Stimulated activated effector memory CD8-positive, alpha-beta T cell treated with anti-CD3 and anti-CD28 coated beads, Interleukin-12 subunit alpha, Interleukin-12 subunit beta, amount 100 ng/mL, for 72 hours (primary cell): ENCODE data around the gene CPHXL.

Source experiments
- ATAC-seq: fragments of 150-1000 bp; cut with Tn5 transposase; 2 replicates; pipeline ENCODE4 v1.10.0; 2021
- DNase-seq, 2 donors: peaks; one replicate each; pipeline ENCODE4 v3.0.0; 2021 to 2022; ENCODE audit warnings: low spot score in 2 of 2
- H3K27ac Mint-ChIP-seq: one replicate; pipeline ENCODE4 v1.8.0; 2022; ENCODE audit warnings: mild to moderate bottlenecking, mixed read lengths
- H3K36me3 Mint-ChIP-seq: one replicate; pipeline ENCODE4 v1.8.0; 2022; ENCODE audit warnings: mild to moderate bottlenecking, mixed read lengths
- H3K4me1 Mint-ChIP-seq: one replicate; pipeline ENCODE4 v1.8.0; 2022; ENCODE audit warnings: mixed read lengths
- H3K4me3 Mint-ChIP-seq: one replicate; pipeline ENCODE4 v1.8.0; 2022; ENCODE audit warnings: mild to moderate bottlenecking, mixed read lengths
- H3K9me3 Mint-ChIP-seq: one replicate; pipeline ENCODE4 v1.8.0; 2022; ENCODE audit warnings: mixed read lengths

CPHXL gene

GRCh38 chr16:75733305-75734211 is 7.3 kb upstream of the CPHXL start:
- no peak for DNase-seq
- Mint-ChIP-seq H3K36me3 (no peaks in the 10 kb centered on the region), H3K4me1 (no peaks in the 10 kb centered on the region), H3K9me3 (no peaks in the 10 kb centered on the region), H3K27ac (no peak overlapping the region), H3K4me3 (no peak overlapping the region)
- ATAC-seq = no peak

DNA sequence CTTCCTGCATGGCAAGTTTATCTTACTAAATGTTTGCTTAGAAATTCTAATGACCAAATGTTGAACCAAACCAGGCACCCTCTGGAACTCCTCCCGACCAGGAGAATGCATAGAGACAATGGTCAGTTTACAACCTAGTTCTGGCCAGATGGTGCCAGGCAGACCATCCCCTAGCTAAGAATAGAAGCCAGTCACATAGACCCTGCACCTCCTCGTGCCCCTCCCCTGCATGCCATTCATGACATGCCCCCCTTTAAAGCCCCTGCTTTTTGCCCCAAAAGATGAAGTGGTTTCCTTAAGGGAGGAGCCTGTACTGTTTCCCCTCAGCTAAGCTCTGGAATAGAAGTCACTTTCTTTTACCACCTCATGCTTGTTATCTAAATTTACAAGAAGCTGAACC is 6.6 kb upstream of the CPHXL start:
- no peak for ATAC-seq
- Mint-ChIP-seq H3K4me1 (no peaks in the 10 kb centered on the region), H3K9me3 (no peaks in the 10 kb centered on the region), H3K36me3 (no peaks in the 10 kb centered on the region), H3K27ac (no peak overlapping the region), H3K4me3 (no peak overlapping the region)
- no peak for DNase-seq

GRCh38 chr16:75727221-75727620 is 931 bp upstream of the CPHXL start:
- H3K27ac Mint-ChIP-seq = no peak overlapping the region
- H3K9me3 Mint-ChIP-seq = peaks cover 2% of the 10 kb centered on the region
- no peaks in the 10 kb centered on the region for H3K4me1 Mint-ChIP-seq
- no peak overlapping the region for H3K4me3 Mint-ChIP-seq
- DNase-seq (no peak), ATAC-seq (no peak)
- H3K36me3 Mint-ChIP-seq = no peaks in the 10 kb centered on the region

- Mint-ChIP-seq H3K4me3 (no peak overlapping the region), H3K9me3 (peaks cover 5% of the 10 kb centered on the region), H3K27ac (no peak overlapping the region), H3K4me1 (no peaks in the 10 kb centered on the region), H3K36me3 (no peaks in the 10 kb centered on the region)
- ATAC-seq (no peak), DNase-seq (no peak)
These were observed 7.8 kb downstream of the CPHXL start for GRCh38 chr16:75718452-75718851.

GRCh38 chr16:75714661-75715060 is 11.6 kb downstream of the CPHXL start:
- DNase-seq = no peak
- Mint-ChIP-seq H3K4me1 (no peaks in the 10 kb centered on the region), H3K27ac (no peak overlapping the region), H3K9me3 (peaks cover 4% of the 10 kb centered on the region), H3K4me3 (no peak overlapping the region), H3K36me3 (no peaks in the 10 kb centered on the region)
- ATAC-seq = no peak

DNA sequence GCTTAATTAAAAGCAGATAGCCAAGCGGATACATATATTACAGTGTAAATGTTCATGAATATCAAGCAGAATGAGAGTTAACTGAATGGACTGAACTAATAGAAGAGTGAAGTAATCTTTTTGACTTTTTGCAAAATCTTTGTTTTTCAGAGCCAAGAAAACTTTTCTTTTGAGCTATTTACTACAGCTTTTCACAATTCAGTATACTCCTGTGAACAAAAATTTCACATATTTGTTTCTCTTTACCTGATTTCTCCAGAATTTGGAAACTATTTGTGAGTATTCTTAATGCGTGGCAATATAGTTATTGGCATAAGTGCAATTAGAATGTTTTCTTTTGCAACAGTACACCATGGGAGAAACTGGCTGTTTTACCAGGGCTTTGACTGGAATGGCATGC is 15.9 kb downstream of the CPHXL start:
- no peak overlapping the region for H3K4me3 Mint-ChIP-seq
- no peaks in the 10 kb centered on the region for H3K36me3 Mint-ChIP-seq
- peaks cover 4% of the 10 kb centered on the region for H3K9me3 Mint-ChIP-seq
- ATAC-seq (no peak), DNase-seq (no peak)
- H3K27ac Mint-ChIP-seq = no peak overlapping the region
- no peaks in the 10 kb centered on the region for H3K4me1 Mint-ChIP-seq

DNA sequence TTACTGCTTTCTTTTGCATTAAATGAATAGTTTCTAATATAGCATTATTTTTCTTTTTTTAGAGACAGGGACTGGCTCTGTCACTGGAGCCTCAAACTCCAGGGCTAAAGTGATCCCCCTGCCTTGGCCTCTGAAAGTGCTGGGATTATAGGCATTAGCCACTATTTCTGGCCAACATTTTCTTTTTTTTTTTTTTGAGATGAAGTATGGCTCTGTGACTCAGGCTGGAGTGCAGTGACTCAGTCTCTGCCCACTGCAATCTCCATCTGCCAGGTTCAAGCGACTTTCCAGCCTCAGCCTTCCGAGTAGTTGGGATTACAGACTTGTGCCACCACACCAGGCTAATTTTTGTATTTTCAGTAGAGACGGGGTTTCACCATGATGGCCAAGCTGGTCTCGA is 23.0 kb downstream of the CPHXL start:
- no peak overlapping the region for H3K4me3 Mint-ChIP-seq
- H3K36me3 Mint-ChIP-seq = no peaks in the 10 kb centered on the region
- ATAC-seq = no peak
- no peak for DNase-seq
- no peaks in the 10 kb centered on the region for H3K4me1 Mint-ChIP-seq
- no peaks in the 10 kb centered on the region for H3K9me3 Mint-ChIP-seq
- no peak overlapping the region for H3K27ac Mint-ChIP-seq

DNA sequence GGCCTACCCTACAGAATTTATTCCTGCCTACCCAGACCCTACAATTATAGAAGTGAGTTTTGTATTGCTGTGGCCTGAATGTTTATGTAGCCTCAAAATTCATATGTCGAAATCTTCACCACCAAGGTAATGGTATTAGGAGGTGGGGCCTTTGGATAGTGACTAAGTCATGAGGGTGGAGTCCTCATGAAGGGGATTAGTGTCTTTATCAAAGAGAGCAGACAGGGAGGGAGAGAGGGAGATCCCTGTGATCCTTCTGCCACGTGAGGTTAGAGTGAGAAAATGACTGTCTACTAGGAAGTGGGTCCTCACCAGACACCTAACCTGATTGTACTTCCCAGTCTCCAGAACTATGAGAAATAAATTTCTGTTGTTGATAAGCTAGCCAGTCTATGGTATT is 24.0 kb downstream of the CPHXL start:
- H3K4me1 Mint-ChIP-seq = no peaks in the 10 kb centered on the region

DNA sequence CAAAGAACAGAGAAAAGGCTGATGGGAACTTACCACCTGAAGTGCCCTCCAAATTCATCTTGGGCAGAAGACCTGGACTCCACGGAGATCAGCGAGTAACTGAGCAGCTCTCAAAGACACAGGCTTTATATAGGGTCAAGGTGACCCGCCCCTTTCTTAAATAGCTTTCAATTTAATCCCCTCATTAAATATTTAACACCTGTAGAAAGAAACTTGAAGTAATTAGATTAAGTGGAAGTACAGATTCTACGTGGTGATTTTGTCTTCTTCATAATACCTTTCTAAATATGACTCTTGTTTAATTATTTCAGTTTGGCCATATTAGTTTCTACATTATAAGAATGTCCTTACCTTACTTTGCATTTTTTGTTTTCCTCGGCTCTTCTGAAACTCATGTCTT is 24.9 kb downstream of the CPHXL start, which contains the start of gene DUXB:
Gene DUXB (minus strand): TSS at position 101 of the 400 bp plus-strand sequence. CDS start 43 bp downstream, at position 58.
- no peaks in the 10 kb centered on the region for H3K36me3 Mint-ChIP-seq
- no peaks in the 10 kb centered on the region for H3K4me1 Mint-ChIP-seq

More for the DNA sequence above, 24.0 kb downstream of the CPHXL start:
- ATAC-seq = no peak
- Mint-ChIP-seq H3K36me3 (no peaks in the 10 kb centered on the region), H3K4me3 (no peak overlapping the region), H3K9me3 (no peaks in the 10 kb centered on the region), H3K27ac (no peak overlapping the region)
- DNase-seq = no peak

DNA sequence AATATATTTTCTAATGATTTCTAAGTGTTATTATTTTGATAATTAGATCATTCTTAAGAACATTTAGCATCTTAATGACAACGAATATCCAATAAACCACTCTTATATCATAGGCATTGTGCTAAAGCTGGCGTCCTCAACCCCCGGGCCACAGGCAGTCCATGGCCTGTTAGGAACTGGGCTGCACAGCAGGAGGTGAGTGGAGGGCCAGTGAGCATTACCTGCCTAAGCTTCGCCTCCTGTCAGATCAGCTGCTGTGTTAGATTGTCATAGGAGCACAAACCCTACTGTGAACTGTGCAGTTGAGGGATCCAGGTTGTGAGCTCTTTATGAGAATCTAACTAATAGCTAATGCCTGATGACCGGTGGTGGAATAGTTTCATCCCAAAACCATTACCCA is 28.7 kb downstream of the CPHXL start:
- no peak overlapping the region for H3K27ac Mint-ChIP-seq
- no peaks in the 10 kb centered on the region for H3K4me1 Mint-ChIP-seq
- ATAC-seq (no peak), DNase-seq (no peak)
- no peak overlapping the region for H3K4me3 Mint-ChIP-seq
- no peaks in the 10 kb centered on the region for H3K9me3 Mint-ChIP-seq
- no peaks in the 10 kb centered on the region for H3K36me3 Mint-ChIP-seq

More for the DNA sequence above, 24.9 kb downstream of the CPHXL start, which contains the start of gene DUXB:
- Mint-ChIP-seq H3K9me3 (no peaks in the 10 kb centered on the region), H3K27ac (no peak within 1 kb of the TSS), H3K4me3 (no peak within 1 kb of the TSS)
- ATAC-seq = no peak
- no peak for DNase-seq

- no peaks in the 10 kb centered on the region for H3K36me3 Mint-ChIP-seq
- H3K27ac Mint-ChIP-seq = no peak overlapping the region
- H3K4me3 Mint-ChIP-seq = no peak overlapping the region
- H3K9me3 Mint-ChIP-seq = no peaks in the 10 kb centered on the region
- ATAC-seq (no peak), DNase-seq (no peak)
- no peaks in the 10 kb centered on the region for H3K4me1 Mint-ChIP-seq
These were observed 30.6 kb downstream of the CPHXL start for GRCh38 chr16:75695708-75696107.

DNA sequence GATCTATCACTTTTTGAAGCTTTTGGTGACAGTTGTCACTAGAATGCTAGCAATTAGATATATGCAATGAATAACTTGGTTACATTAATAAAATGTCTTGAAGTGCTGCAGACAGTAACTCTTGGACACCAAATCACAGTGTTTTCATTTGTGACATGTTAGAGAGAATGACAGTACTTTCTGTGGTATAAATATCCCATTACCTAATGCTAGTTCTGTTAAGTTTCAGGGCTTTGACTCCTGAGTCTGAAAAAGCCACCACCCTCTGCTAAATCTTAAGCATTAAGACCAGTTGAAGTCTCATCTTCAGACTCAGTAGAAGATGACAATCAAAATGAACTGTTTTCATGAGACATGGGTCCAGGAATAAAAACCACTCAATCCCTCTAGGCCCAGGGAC is 38.9 kb downstream of the CPHXL start:
- H3K4me1 Mint-ChIP-seq = no peaks in the 10 kb centered on the region

DNA sequence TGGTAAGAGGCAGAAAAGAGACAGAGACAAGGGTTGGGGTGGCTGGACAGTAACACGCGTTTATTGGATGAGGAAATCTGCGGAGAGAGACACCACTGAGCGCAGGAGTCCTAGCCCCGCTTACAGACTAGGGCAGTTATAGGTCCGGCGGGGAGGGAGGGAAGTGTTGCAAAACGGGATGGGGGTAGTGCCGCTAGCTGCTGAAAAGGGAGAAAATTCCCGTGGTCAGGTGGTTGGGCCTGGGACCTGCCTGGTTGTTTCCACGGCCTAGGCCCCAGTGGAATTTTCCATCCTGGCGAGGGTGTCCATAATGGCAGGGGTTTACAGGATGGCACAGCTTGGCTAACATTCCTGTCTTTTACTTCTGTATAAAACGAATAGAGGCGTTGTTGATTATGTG is 44.0 kb downstream of the CPHXL start:
- H3K36me3 Mint-ChIP-seq = no peaks in the 10 kb centered on the region
- H3K4me1 Mint-ChIP-seq = no peaks in the 10 kb centered on the region
- no peaks in the 10 kb centered on the region for H3K9me3 Mint-ChIP-seq
- DNase-seq (no peak), ATAC-seq (no peak)
- H3K27ac Mint-ChIP-seq = no peak overlapping the region
- no peak overlapping the region for H3K4me3 Mint-ChIP-seq

More for the DNA sequence above, 38.9 kb downstream of the CPHXL start:
- Mint-ChIP-seq H3K27ac (no peak overlapping the region), H3K36me3 (no peaks in the 10 kb centered on the region), H3K4me3 (no peak overlapping the region), H3K9me3 (no peaks in the 10 kb centered on the region)
- no peak for ATAC-seq
- no peak for DNase-seq

DNA sequence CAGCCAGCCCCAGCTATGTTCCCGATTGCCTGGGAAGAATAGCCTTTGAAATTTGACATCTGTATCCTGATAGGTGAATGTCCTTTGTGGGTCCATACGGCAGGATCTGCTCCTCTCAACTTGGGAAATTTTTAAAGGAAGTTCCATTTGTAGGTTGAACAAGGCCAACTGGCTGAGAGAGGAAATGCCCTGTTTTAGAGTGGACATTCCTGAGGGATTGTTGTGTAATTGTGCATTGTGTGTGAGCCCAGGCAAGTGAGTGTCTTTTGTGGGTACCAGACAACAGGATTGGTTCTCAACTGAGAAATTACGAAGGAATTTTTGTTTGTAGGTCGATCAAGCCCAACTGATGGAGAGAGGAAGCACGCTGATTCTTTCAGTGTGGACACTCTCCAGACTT is 46.9 kb downstream of the CPHXL start:
- no peak for ATAC-seq
- no peaks in the 10 kb centered on the region for H3K9me3 Mint-ChIP-seq
- H3K36me3 Mint-ChIP-seq = no peaks in the 10 kb centered on the region

GRCh38 chr16:75676909-75677308 is 49.4 kb downstream of the CPHXL start, which contains the start of gene CPHXL2:
CPHXL2 (minus strand) TSS chr16:75677009; CDS start chr16:75676999, 10 bp downstream.
- DNase-seq (no peak), ATAC-seq (no peak)
- no peaks in the 10 kb centered on the region for H3K36me3 Mint-ChIP-seq
- no peak within 1 kb of the TSS for H3K27ac Mint-ChIP-seq
- no peaks in the 10 kb centered on the region for H3K4me1 Mint-ChIP-seq
- no peak within 1 kb of the TSS for H3K4me3 Mint-ChIP-seq
- no peaks in the 10 kb centered on the region for H3K9me3 Mint-ChIP-seq

More for the DNA sequence above, 46.9 kb downstream of the CPHXL start:
- H3K4me1 Mint-ChIP-seq = no peaks in the 10 kb centered on the region
- DNase-seq = no peak
- no peak overlapping the region for H3K4me3 Mint-ChIP-seq
- H3K27ac Mint-ChIP-seq = no peak overlapping the region

GRCh38 chr16:75667503-75667902 is 58.8 kb downstream of the CPHXL start:
- H3K36me3 Mint-ChIP-seq = no peaks in the 10 kb centered on the region
- no peaks in the 10 kb centered on the region for H3K9me3 Mint-ChIP-seq
- H3K4me1 Mint-ChIP-seq = no peaks in the 10 kb centered on the region
- H3K27ac Mint-ChIP-seq = no peak overlapping the region
- ATAC-seq = no peak
- H3K4me3 Mint-ChIP-seq = no peak overlapping the region
- DNase-seq = no peak
